Activated naive CD4-positive, alpha-beta T cell treated with anti-CD3 and anti-CD28 coated beads, Interleukin-2, amount 50 U/mL, for 24 hours (primary cell): ENCODE measurements around the gene SPON2.

ENCODE experiments used
- H3K27ac Mint-ChIP-seq: one replicate; pipeline ENCODE4 v1.8.0; 2021; ENCODE audit warnings: mild to moderate bottlenecking, mixed read lengths
- H3K27me3 Mint-ChIP-seq: one replicate; pipeline ENCODE4 v1.8.0; 2021; ENCODE audit warnings: mixed read lengths
- H3K36me3 Mint-ChIP-seq: one replicate; pipeline ENCODE4 v1.8.0; 2021; ENCODE audit warnings: mixed read lengths
- H3K4me1 Mint-ChIP-seq: one replicate; pipeline ENCODE4 v1.8.0; 2021; ENCODE audit warnings: mixed read lengths
- H3K4me3 Mint-ChIP-seq: one replicate; pipeline ENCODE4 v1.8.0; 2021; ENCODE audit warnings: mild to moderate bottlenecking, mixed read lengths
- H3K9me3 Mint-ChIP-seq: one replicate; pipeline ENCODE4 v1.8.0; 2021; ENCODE audit warnings: mixed read lengths

The SPON2 gene

GRCh38 chr4:1172228-1172851 lies at the start of gene SPON2:
Gene SPON2, minus strand, starts transcription at chr4:1172583.
- Mint-ChIP-seq H3K4me1 (peaks cover 23% of the 10 kb centered on the region), H3K27me3 (peaks cover 2% of the 10 kb centered on the region), H3K27ac (no peak within 1 kb of the TSS), H3K4me3 (peak within 1 kb of the TSS; percentile 75), H3K9me3 (no peaks in the 10 kb centered on the region), H3K36me3 (no peaks in the 10 kb centered on the region)

- H3K36me3 Mint-ChIP-seq, result peaks cover 13% of the 10 kb centered on the region
- no peaks in the 10 kb centered on the region for H3K9me3 Mint-ChIP-seq
- no peaks in the 10 kb centered on the region for H3K27me3 Mint-ChIP-seq
- H3K27ac Mint-ChIP-seq, result no peak overlapping the region
- no peak overlapping the region for H3K4me3 Mint-ChIP-seq
- peaks cover 39% of the 10 kb centered on the region for H3K4me1 Mint-ChIP-seq
Observed at GRCh38 chr4:1221155-1221870, 48.9 kb upstream of the SPON2 start.

- Mint-ChIP-seq H3K9me3 (no peaks in the 10 kb centered on the region), H3K4me1 (peaks cover 45% of the 10 kb centered on the region), H3K27ac (no peak overlapping the region), H3K27me3 (no peaks in the 10 kb centered on the region), H3K4me3 (no peak overlapping the region), H3K36me3 (peaks cover 13% of the 10 kb centered on the region)
Observed at GRCh38 chr4:1220566-1220965, 48.2 kb upstream of the SPON2 start.

- Mint-ChIP-seq H3K36me3 (peaks cover 10% of the 10 kb centered on the region), H3K9me3 (no peaks in the 10 kb centered on the region), H3K4me1 (peaks cover 42% of the 10 kb centered on the region), H3K27me3 (no peaks in the 10 kb centered on the region), H3K27ac (peak overlapping the region; percentile 36), H3K4me3 (peak overlapping the region; percentile 5)
Observed at GRCh38 chr4:1219566-1219950, 47.2 kb upstream of the SPON2 start.

GRCh38 chr4:1218634-1219565 lies 46.5 kb upstream of the SPON2 start:
- Mint-ChIP-seq H3K4me3 (peak overlapping the region; percentile 8), H3K36me3 (peaks cover 6% of the 10 kb centered on the region), H3K9me3 (no peaks in the 10 kb centered on the region), H3K27me3 (no peaks in the 10 kb centered on the region), H3K27ac (peak overlapping the region; percentile 36), H3K4me1 (peaks cover 38% of the 10 kb centered on the region)

- H3K4me3 Mint-ChIP-seq, result peak overlapping the region; percentile 65
- H3K4me1 Mint-ChIP-seq, result peaks cover 38% of the 10 kb centered on the region
- no peaks in the 10 kb centered on the region for H3K27me3 Mint-ChIP-seq
- H3K27ac Mint-ChIP-seq, result peak overlapping the region; percentile 93
- H3K9me3 Mint-ChIP-seq, result no peaks in the 10 kb centered on the region
- H3K36me3 Mint-ChIP-seq, result peaks cover 6% of the 10 kb centered on the region
Observed at GRCh38 chr4:1217366-1217765, 45.0 kb upstream of the SPON2 start.

GRCh38 chr4:1216869-1217294 lies 44.5 kb upstream of the SPON2 start:
- H3K27ac Mint-ChIP-seq, result peak overlapping the region; percentile 35
- H3K36me3 Mint-ChIP-seq, result peaks cover 6% of the 10 kb centered on the region
- no peaks in the 10 kb centered on the region for H3K9me3 Mint-ChIP-seq
- peaks cover 38% of the 10 kb centered on the region for H3K4me1 Mint-ChIP-seq
- H3K27me3 Mint-ChIP-seq, result no peaks in the 10 kb centered on the region
- H3K4me3 Mint-ChIP-seq, result peak overlapping the region; percentile 49

- H3K36me3 Mint-ChIP-seq, result peaks cover 6% of the 10 kb centered on the region
- H3K9me3 Mint-ChIP-seq, result no peaks in the 10 kb centered on the region
- peak overlapping the region; percentile 49 for H3K4me3 Mint-ChIP-seq
- H3K27ac Mint-ChIP-seq, result no peak overlapping the region
- H3K4me1 Mint-ChIP-seq, result peaks cover 38% of the 10 kb centered on the region
- H3K27me3 Mint-ChIP-seq, result no peaks in the 10 kb centered on the region
Observed at GRCh38 chr4:1216076-1216614, 43.8 kb upstream of the SPON2 start.

- no peak overlapping the region for H3K27ac Mint-ChIP-seq
- H3K4me3 Mint-ChIP-seq, result no peak overlapping the region
- peaks cover 38% of the 10 kb centered on the region for H3K4me1 Mint-ChIP-seq
- H3K27me3 Mint-ChIP-seq, result no peaks in the 10 kb centered on the region
- peaks cover 5% of the 10 kb centered on the region for H3K36me3 Mint-ChIP-seq
- H3K9me3 Mint-ChIP-seq, result no peaks in the 10 kb centered on the region
Observed at GRCh38 chr4:1215141-1216075, 43.0 kb upstream of the SPON2 start.

- peaks cover 35% of the 10 kb centered on the region for H3K4me1 Mint-ChIP-seq
- no peak overlapping the region for H3K4me3 Mint-ChIP-seq
- H3K9me3 Mint-ChIP-seq, result no peaks in the 10 kb centered on the region
- no peak overlapping the region for H3K27ac Mint-ChIP-seq
- no peaks in the 10 kb centered on the region for H3K27me3 Mint-ChIP-seq
- peaks cover 4% of the 10 kb centered on the region for H3K36me3 Mint-ChIP-seq
Observed at GRCh38 chr4:1214101-1215095, 42.0 kb upstream of the SPON2 start.

- Mint-ChIP-seq H3K4me1 (peaks cover 26% of the 10 kb centered on the region), H3K36me3 (peaks cover 4% of the 10 kb centered on the region), H3K27me3 (no peaks in the 10 kb centered on the region), H3K4me3 (no peak overlapping the region), H3K9me3 (no peaks in the 10 kb centered on the region), H3K27ac (no peak overlapping the region)
Observed at GRCh38 chr4:1213336-1213995, 41.1 kb upstream of the SPON2 start.

- Mint-ChIP-seq H3K4me3 (no peak overlapping the region), H3K36me3 (peaks cover 2% of the 10 kb centered on the region), H3K27me3 (no peaks in the 10 kb centered on the region), H3K9me3 (no peaks in the 10 kb centered on the region), H3K27ac (no peak overlapping the region), H3K4me1 (peaks cover 19% of the 10 kb centered on the region)
Observed at GRCh38 chr4:1212546-1213335, 40.4 kb upstream of the SPON2 start.
